ENCODE results near the gene UBE2I.

- TF ChIP-seq CTCF (conservative IDR thresholded peaks at IDR 0.05; ENCODE audit: low read depth, low read length) (no peak), EZH2 (IDR thresholded peaks at IDR 0.05; ENCODE audit: borderline replicate concordance, low read depth, low read length, poor library complexity, severe bottlenecking) (no peak)
Observed at GRCh38 chr16:1362807-1363206, 53.4 kb downstream of the UBE2I start.

Data from A673 (cell line).